Measurements from ENCODE around the gene PKP2. TPM values are rescaled to one million over a fixed set of nuclear protein-coding genes. Genes with fewer than 3 reads are reported as not detected.

The PKP2 gene
- total RNA-seq, 1 donor from 2014 or later, result 1.9 TPM

- H3K36me3 ChIP-seq, result no peaks in the 10 kb centered on the region
- no peak for ATAC-seq
- intact Hi-C loops (cut with DNase I), result no loop called here
Measured at GRCh38 chr12:32820376-32820931, 76.1 kb downstream of the PKP2 start.

GRCh38 chr12:32819424-32819823 is 77.2 kb downstream of the PKP2 start:
- no peaks in the 10 kb centered on the region for H3K27me3 ChIP-seq
- no peaks in the 10 kb centered on the region for H3K9me3 ChIP-seq
- no peak for TF ChIP-seq CTCF (IDR thresholded peaks at IDR 0.05)
- no peaks in the 10 kb centered on the region for H3K4me1 ChIP-seq
- DNase-seq (no peak), ATAC-seq (no peak)
- no peak overlapping the region for H3K4me3 ChIP-seq
- intact Hi-C loops (cut with DNase I), result no loop called here
- H3K27ac ChIP-seq, result no peak overlapping the region
- no peaks in the 10 kb centered on the region for H3K36me3 ChIP-seq

More at GRCh38 chr12:32820376-32820931, 76.1 kb downstream of the PKP2 start:
- Histone ChIP-seq H3K4me3 (no peak overlapping the region), H3K27me3 (no peaks in the 10 kb centered on the region), H3K4me1 (no peaks in the 10 kb centered on the region), H3K9me3 (no peaks in the 10 kb centered on the region), H3K27ac (no peak overlapping the region)
- no peak for DNase-seq
- TF ChIP-seq CTCF (IDR thresholded peaks at IDR 0.05), result no peak

GRCh38 chr12:32811686-32812392 is 84.7 kb downstream of the PKP2 start:
- intact Hi-C loops (cut with DNase I), result no loop called here
- no peaks in the 10 kb centered on the region for H3K27me3 ChIP-seq
- DNase-seq (no peak), ATAC-seq (no peak)
- no peaks in the 10 kb centered on the region for H3K9me3 ChIP-seq
- H3K4me3 ChIP-seq, result no peak overlapping the region
- H3K4me1 ChIP-seq, result no peaks in the 10 kb centered on the region
- H3K27ac ChIP-seq, result no peak overlapping the region
- no peaks in the 10 kb centered on the region for H3K36me3 ChIP-seq
- no peak for TF ChIP-seq CTCF (IDR thresholded peaks at IDR 0.05)

- Histone ChIP-seq H3K4me3 (no peak overlapping the region), H3K27ac (no peak overlapping the region), H3K27me3 (no peaks in the 10 kb centered on the region), H3K4me1 (no peaks in the 10 kb centered on the region), H3K9me3 (no peaks in the 10 kb centered on the region), H3K36me3 (no peaks in the 10 kb centered on the region)
- intact Hi-C loops (cut with DNase I), result no loop called here
- no peak for ATAC-seq
- TF ChIP-seq CTCF (IDR thresholded peaks at IDR 0.05), result no peak
- no peak for DNase-seq
Measured at GRCh38 chr12:32809846-32810245, 86.7 kb downstream of the PKP2 start.

- no peak for ATAC-seq
- intact Hi-C loops (cut with DNase I), result no loop called here
- H3K9me3 ChIP-seq, result no peaks in the 10 kb centered on the region
- no peaks in the 10 kb centered on the region for H3K36me3 ChIP-seq
- no peak for TF ChIP-seq CTCF (IDR thresholded peaks at IDR 0.05)
- H3K4me1 ChIP-seq, result no peaks in the 10 kb centered on the region
- H3K4me3 ChIP-seq, result no peak overlapping the region
- DNase-seq, result no peak
- no peak overlapping the region for H3K27ac ChIP-seq
- no peaks in the 10 kb centered on the region for H3K27me3 ChIP-seq
Measured at GRCh38 chr12:32809196-32809595, 87.4 kb downstream of the PKP2 start.

Measured in upper lobe of right lung (tissue), 1 donor.